Hematopoietic multipotent progenitor cell treated with erythropoietin and hydrocortisone succinate and interleukin-3 and kit ligand, for 15 days (in vitro differentiated cells): ENCODE measurements around the gene PTPRD.

Experiments
- DNase-seq: peaks from one replicate; pipeline ENCODE4 v3.0.0-alpha.2; 2015; ENCODE audit warnings: low spot score

PTPRD gene

DNA sequence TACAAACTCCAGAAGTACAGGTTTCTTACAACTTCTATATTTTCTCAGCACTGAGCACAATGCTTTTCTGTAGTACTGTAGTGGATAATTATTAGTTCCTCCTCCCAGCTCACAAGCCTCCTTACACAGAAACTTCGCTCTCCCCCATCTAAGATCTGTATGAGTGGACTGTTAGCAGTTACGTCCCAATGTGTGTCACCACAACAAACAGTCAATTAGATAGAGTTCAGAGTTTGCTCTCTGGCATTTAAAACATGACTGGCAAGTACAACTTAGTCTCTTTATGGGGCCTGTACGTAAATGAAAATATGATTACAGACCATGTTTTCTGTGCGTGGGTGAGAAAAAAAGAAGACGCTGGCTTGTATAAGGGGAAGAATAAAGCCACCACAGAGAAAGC, 2181.9 kb downstream of the PTPRD start:
- DNase-seq = no peak

DNA sequence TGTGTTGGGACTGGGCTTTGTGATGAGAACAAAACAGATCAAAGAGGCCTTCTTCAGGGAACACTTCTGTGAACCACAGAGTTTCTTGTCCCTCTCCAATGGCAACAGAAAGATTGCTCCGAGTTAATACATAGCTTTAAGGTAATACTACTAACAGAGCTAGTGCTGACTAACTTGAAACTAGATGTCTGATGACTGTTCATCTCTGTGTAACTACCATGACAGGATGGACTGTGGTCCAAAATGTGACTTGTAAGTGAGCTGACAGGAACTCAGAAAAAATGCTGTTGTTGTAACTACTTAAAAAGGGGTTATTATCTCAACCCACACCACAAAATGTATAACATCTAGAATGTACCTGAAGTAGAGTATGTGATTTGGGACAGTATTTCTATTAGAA, 2183.0 kb downstream of the PTPRD start:
- no peak for DNase-seq

DNA sequence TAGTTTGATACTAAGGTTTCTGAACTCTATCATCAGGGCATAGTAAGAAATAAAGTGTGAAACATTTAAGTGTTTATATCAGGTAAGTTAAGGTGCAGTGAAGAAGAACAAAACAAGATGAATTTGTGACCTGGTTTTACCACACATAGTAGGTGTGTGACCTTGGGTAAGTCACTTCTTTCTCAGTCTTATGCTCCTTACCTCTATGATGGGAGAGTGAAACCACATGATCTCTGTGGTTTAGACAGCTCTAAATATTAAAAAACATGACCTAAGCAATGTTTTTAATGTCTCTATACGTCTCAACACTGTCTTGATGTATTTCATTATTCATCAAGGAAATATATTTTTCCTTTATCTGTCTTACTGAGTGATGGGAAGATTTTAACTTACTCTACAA, 2183.6 kb downstream of the PTPRD start:
- no peak for DNase-seq

DNA sequence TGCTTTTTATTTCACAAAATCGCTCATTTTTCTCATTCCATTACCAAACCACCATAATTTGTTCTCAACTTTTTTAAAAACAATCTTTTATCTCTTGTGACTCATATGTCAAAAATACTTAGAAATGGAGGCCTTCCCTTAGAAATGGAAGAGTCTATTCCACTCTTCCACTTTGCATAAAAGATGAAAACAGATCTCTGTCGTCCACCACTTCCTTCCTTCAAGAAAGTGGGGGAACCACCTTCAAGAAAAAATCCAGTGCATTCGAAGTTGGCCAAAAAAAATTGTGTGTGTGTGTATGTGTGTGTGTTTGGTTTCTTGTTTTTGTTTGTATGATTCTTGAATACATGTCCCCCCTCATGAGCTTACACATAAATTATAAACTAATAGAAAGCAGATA, 2184.4 kb downstream of the PTPRD start:
- no peak for DNase-seq

DNA sequence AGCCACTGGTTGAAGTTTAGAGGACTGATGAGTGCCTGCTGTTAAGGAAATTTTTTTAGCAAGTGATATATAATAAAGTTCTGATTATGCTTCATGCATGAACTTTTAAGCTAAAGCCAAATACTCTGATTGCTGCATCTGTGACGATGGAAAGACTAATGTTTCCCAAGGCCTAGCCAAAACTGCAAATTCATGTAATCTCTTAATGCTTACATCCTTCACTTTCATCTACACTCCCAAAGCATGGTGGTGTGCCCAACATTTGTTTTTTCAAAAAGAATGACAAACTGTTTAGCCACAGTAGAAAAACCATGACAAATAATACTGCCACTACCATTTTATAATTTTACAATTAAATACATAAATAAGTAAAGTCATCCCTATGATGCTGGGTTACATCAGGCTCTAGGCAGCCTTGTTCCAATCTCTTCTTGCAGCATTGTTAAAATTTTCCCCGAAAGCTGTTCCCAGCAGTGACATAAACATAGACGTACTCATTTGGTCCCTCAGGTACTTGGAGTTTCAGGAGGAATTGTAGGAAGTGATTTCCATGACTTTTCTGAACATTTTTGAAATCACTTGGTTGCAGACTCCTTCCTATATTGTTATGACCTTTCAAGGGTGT, 2187.9 kb downstream of the PTPRD start:
- DNase-seq = no peak

DNA sequence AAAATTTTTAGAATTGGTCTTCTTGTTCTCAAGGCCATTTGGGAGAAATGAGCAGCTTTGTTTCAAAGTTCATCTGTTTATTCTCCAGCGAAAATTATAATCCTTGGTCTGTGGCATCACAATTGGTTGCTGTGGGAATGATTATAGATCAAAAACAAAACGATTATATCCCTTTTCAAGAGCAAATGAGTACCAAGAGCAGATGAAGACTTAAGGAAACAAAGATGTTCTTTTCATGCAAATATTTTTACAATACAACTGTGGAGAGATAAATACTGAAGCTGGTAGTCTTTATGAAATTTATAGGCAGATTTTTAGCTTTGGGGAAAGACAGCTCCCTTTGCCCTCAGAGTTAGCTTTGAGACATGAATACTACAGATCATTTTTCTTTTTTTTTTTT, 2192.4 kb downstream of the PTPRD start:
- no peak for DNase-seq

DNA sequence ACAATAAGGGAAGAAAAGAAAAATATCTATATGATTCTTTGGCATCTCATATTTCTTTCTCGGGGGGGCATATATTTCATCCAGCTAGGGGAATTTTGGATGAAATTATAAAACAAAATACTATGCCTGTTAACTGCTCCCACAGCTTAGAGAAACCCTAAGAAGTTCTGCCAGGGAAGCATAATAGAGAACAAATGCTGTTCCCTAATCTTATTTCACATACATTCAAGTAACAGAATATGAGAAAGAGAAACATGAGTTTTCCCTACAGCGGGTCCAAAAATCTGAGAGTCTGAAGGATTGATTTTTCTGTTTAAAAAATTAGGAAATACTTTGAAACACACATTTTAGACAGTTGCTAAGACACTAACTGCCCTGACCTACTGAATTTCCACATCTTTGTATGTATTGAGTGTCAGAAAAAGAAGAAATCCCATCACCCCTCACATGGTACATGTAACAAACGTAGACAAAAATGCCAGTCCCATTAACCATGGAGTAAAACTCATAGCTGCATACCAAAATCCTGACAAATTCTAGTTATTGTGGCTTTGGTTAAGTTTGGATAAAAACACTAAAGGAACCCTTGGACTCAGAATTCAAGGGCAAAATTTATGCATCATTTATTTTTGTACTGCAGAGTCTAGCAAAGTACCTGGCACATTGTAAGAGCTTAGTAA, 2193.1 kb downstream of the PTPRD start:
- DNase-seq = no peak

DNA sequence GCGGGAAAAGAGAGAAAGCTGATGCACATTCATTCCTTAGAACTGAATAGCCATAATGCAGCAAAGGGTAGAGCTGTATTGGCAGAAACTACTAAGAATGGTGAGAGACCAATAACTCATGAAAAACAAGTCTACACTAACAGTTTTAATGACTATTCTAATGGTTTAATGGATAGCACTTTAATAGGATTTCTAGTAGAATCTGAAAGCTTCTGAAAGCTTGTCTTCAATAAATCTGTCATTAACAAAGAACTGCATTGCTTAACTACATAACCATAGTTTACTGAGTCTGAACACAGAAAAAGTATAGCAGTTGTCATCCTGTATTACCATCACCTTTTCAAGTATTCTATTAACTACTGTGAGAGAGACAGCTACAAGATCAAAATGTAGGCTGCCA, 2195.5 kb downstream of the PTPRD start:
- DNase-seq = no peak

DNA sequence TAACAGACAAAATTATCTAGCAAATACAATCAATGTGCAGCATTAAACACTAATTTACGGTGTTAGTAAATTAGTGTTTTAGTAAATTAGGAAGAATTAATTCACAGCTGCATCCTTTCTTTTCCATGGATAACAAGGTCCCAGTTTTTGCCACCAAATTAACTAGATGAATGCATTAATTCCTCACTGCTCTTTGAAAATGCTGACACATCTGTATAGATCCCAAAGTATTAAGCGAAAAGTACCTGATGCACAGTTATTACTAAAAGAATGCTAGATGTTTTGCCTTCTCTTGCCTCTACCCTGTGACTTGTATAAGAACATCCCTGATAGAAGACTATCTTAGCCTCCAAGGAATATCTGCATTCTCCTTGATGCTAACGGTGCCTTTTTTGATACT, 2200.5 kb downstream of the PTPRD start:
- no peak for DNase-seq

DNA sequence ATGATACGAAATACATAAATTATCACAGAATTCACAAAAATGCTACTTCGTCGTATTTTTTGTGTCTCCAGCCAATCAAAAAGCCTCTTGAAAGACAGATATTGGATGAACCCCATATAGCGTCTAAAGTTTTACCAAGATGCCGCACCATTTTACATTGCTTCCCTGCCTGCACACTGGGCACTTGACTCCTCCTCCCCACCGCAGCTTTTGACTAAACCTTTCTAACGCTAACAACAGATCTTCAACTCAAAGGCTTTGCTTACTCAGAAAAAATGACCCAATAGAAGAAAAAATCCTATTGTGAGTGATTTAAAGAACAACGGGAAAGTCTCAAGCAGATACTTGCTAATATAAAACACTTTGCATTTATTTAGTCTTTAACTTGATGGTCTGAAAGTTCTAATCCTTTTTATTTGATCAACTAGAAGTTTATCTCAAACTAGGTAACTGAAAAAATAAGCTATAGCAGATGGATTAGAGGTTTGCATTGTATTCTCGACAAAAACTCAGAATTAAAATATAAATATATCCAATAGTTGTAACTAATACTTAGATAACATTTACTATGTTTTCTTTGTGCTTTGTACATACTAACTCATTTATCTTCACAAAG, 2204.1 kb downstream of the PTPRD start:
- DNase-seq = no peak

DNA sequence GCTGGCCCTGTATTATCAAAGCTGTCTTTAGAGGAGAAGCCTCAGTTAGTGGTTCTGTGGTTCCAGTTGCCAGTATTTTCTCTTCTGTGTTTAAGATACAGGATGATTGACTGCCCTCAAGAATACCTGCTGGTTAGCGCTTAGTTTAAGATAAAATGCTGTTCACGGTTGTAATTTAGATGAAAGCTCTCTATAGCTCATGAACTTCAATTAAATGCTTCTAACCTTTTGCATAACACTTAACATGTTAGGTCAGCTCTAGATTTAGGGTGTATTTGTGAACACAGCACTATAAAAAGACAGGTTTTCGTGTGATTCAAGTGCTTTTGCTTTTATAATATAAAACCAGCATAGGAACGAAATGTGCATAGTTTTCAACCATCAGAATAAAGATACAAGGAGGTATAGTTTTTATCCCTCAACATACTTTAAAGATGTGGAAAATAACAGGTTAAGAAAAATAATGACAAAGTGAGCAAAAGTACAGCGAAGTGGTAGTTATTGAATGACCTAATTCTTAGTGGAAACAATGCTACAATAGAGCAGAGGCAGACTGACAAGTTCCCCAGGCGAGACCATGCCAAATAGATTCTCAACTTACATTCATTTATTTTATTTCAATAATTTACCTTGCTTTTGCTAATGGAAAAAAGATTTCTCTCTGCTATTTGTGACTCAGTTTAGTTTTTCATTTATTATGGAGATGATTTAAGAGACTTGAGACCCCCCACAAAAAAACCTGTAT, 2210.7 kb downstream of the PTPRD start:
- DNase-seq = no peak

DNA sequence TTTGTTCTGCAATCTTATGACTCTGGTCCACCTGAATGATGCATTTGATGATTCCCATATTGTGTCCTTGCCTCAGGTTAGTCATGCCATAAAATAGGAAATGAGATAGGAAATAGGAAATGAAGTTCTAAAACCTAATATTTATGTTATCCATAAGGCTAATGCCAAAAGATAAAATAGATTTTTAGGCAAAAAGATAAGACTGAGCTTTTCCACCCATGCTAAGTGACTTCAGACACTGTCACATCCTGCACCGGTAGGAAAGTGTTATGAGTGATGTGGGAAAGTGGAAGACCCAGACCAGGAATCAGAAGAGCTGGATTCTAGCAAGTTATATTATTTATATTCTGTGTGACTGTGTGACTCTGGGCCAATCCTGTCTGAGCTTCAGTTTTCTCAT, 2212.4 kb downstream of the PTPRD start:
- DNase-seq = no peak

DNA sequence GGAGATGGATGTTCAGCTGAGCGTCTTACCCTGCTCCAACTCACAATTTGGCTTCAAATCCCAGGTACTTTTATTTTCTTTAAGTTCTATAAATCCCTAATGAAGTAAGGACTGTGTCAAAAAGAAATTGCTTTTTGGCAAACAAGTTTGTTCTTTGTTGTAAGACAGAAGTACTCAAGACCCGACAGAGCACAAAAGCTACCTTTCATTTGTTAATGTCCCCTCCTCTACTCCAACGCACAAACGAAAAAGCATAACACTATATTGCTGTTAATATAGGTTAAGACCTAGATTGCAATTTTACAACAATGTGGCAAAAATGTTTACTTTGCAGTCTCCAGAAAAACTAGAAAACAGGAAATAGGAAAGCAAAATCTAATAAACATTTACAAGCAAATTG, 2217.8 kb downstream of the PTPRD start:
- DNase-seq = no peak

DNA sequence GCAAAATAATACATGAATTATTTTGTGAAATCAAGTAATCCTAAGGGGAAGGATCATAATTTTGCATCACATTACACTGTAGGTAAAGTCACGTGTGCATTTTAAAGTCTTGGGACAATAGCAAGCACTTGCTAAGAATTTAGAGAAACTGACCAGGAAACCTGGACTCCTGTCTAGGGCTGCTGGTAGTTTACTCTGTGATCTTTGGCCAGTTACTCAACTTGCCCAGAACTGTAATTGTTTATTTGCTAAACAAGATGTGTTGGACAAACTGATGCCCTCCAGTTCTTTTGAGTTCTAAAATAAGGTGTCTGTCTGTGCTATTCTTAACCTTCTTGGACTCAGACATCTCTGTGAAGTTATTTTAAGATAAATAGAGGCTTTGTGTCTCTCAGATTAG, 2218.5 kb downstream of the PTPRD start:
- no peak for DNase-seq

DNA sequence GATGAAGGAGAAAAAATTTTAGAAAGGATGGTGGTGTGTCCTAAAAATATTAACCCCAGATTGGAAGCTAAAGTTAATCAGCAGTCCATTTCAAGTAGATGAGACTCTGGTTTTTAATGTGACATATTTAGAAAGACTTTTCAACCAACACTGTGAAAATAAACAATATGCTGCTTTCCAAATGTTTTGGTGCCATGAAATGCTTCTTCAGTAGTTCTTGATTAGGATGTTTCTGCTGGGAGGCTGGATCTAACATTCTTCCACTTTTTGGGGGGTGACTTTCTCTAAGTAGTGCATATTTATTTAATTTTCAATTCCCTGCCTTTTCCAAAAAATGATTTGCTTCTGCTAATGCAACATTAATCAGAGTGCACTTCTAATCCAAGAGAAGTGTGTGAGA, 2219.9 kb downstream of the PTPRD start:
- DNase-seq = no peak

DNA sequence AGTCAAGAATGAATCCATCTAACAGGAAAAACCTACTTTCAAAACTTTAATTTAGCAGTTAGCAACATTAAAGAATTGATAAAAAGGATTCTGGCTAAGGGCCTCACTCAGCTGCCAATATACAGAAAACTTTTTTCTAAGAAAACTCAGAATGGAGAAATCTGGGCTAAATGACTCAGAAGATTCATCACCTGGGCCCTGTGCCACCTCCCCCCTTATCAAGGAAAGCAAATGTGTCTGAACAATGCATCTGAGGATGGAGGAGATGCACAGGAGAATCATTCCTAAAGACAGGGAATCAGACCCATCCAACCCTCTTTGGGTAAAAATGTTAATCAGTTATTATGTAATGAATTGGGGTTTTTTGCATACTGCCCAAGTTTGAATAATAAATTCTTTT, 2221.2 kb downstream of the PTPRD start:
- no peak for DNase-seq

DNA sequence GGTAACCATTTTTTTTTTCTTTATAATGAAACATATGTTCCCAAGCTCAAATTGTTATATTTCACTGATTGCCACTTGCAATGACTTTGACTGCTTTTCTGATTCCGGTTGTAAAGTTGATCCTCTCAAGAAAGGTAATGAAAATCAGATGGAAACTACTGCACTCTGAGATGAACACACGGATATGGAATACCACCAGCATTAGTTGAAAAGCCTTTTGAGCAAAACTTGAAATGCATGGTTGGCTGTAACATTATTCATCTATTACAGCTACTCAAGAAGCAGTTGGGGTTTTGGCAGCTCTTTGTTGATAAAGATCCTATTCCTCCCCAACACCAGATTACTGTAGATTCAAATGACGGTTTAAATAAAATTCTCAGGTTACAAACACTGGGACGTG, 2221.7 kb downstream of the PTPRD start:
- no peak for DNase-seq

DNA sequence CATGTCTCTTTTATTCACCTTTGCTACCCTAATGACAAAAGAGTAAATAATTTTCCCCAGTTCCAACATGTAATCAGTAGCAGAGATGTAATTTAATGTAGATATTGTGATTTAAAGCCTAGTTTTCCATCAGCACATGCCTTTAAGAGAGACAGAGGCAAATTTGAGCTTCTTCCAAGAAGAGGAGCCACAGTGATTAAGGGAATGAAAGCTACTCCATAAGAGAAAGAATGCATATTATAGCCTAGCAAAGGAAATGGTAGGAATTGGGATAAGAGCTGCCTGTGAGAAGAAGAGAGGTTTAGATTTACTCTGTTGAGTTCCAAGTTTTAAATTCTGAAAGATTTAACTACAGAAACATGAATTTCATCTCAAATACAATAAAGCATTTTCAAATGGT, 2222.2 kb downstream of the PTPRD start:
- DNase-seq = no peak

DNA sequence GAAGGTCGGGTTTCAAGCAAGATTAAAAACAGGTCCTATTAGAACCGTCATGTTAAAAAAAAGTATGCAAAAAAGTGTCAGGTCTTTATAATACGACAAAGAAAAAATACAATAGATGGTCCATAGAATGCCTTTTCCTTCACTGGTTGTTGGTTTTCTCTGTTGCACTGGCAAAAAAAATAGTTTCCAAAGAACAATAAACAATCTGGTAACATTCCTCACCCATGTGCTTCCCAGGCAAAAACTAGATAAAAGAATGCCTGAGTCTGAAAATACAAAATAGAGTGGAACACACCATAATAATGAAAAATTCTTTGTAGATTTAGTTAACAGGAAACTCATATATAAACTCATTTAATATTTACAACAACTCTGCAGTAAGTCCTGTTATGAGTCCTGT, 2223.3 kb downstream of the PTPRD start:
- no peak for DNase-seq

DNA sequence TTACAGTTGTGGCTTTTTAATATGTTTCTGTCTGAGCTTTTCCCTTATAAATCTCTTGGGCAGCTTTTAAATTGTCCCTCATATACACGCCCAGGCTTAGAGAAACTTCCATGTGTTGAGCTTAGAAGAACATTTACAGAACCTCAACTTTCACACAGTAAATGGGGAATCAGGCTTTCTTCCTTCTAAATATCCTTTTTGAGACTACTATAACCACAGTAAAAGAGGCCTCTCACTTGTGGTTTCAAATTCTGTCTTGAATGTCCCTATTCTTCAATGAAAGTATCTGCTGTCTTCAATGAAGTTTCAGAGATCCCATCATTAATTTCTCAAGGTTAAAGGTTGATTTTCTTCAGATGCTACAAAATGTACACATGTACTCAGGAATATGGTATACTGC, 2224.7 kb downstream of the PTPRD start:
- no peak for DNase-seq

DNA sequence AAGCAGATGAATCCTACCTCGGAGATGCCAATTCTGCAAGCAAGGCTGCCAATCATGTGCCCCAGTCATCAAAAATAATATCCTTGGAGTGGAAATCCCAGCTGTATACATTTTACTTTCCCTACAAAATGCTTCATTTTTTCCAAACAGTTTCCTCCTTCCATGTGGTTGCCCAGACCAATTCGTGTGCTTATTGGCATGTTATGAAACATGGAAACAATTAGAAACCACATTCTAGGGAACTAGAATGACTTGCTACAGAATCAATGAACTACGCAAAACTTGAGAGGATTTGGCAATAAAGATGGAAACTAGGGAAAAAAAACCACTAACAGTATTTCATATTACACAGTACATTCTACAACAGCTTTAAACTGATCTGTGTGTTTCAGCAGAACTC, 2228.7 kb downstream of the PTPRD start:
- DNase-seq = no peak

DNA sequence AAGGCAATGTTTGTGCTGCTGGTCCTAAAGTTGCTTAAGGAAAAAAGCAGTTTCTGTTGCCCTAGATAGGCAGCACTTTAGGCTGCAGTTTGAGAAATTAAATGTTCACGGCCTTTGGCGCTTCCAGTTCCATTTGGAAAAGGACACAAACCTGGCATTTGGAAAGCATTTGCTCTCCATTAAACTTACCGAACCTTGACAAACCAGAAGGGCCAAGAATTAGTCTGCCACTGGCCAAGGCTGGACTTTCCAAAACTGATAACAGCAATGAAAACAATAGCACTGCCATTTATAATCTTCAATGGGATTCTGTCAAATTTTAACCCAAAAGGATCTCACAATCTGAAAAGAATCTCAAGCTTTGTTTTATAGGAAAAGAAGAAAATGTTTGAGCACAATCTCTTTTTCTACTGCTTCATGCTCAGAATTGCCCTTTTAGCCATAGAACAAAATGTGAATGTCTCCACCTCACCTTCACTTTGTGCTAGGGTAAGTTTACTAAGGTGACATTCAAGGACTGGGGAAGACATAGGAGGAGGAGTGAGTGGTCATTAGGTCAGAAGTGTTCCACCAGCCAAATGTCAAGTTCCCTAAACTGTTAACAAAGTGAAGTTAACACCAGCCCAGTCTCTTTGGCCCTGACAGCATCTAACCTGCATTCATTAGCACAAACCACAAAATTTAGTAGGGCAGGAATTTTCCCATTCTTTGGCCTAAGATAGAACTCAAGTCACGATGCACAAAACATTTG, 2229.8 kb downstream of the PTPRD start:
- DNase-seq = no peak
